Loucy (cell line): Measurements from ENCODE around the gene RARB.

ENCODE experiments used
- H2AFZ ChIP-seq: fragments of 200-600 bp; sonication (generic); 2 replicates; pipeline ENCODE4 v1.6.0; 2016; ENCODE audit warnings: antibody characterized with exemption, mild to moderate bottlenecking, low read length, moderate library complexity
- H3F3A ChIP-seq: fragments of 200-600 bp; 2 replicates; pipeline ENCODE4 v1.6.0; 2016; ENCODE audit warnings: antibody characterized with exemption, low read depth, mild to moderate bottlenecking
- H3K27me3 ChIP-seq: fragments of 200-600 bp; sonication (generic); 2 replicates; pipeline ENCODE4 v1.6.1; 2014; ENCODE audit warnings: low read length, mild to moderate bottlenecking; ENCODE audit not compliant: insufficient read depth, poor library complexity, severe bottlenecking
- H3K36me3 ChIP-seq: fragments of 200-600 bp; sonication (generic); 2 replicates; pipeline ENCODE4 v1.6.1; 2016; ENCODE audit warnings: low read length; ENCODE audit not compliant: insufficient read depth
- H3K4me1 ChIP-seq: fragments of 200-600 bp; sonication (generic); 2 replicates; pipeline ENCODE4 v1.5.1; 2014; ENCODE audit warnings: low read length, mild to moderate bottlenecking; ENCODE audit not compliant: insufficient read depth, poor library complexity, severe bottlenecking
- H3K4me2 ChIP-seq: fragments of 200-600 bp; sonication (generic); 2 replicates; pipeline ENCODE4 v1.6.0; 2014; ENCODE audit warnings: antibody characterized with exemption, low read length, low read depth, mild to moderate bottlenecking; ENCODE audit not compliant: poor library complexity, severe bottlenecking
- H3K4me3 ChIP-seq: fragments of 200-600 bp; sonication (generic); 2 replicates; pipeline ENCODE4 v1.5.1; 2014; ENCODE audit warnings: low read length, mild to moderate bottlenecking, mixed read lengths; ENCODE audit not compliant: poor library complexity, severe bottlenecking
- H3K79me2 ChIP-seq: fragments of 200-600 bp; sonication (generic); 2 replicates; pipeline ENCODE4 v1.6.1; 2014; ENCODE audit warnings: low read length; ENCODE audit not compliant: insufficient read depth
- H3K9ac ChIP-seq: fragments of 200-600 bp; sonication (generic); 2 replicates; pipeline ENCODE4 v1.6.0; 2014; ENCODE audit warnings: mild to moderate bottlenecking, low read depth, low read length, moderate library complexity; ENCODE audit not compliant: poor library complexity, severe bottlenecking
- H3K9me2 ChIP-seq: fragments of 200-600 bp; sonication (generic); replicated peaks from 2 replicates; pipeline ENCODE4 v1.6.1; 2016; ENCODE audit warnings: low read depth, low read length, mixed read lengths
- H3K9me3 ChIP-seq: fragments of 200-600 bp; sonication (generic); 2 replicates; pipeline ENCODE4 v1.6.1; 2014; ENCODE audit warnings: mild to moderate bottlenecking, antibody characterized with exemption, low read length, low read depth; ENCODE audit not compliant: insufficient read depth
- H4K20me1 ChIP-seq: fragments of 200-600 bp; sonication (generic); 2 replicates; pipeline ENCODE4 v1.6.0; 2014; ENCODE audit warnings: antibody characterized with exemption, low read length, mild to moderate bottlenecking; ENCODE audit not compliant: insufficient read depth, poor library complexity, severe bottlenecking
- EZH2phosphoT487 ChIP-seq: fragments of 200-600 bp; IDR thresholded peaks from 2 replicates; pipeline ENCODE4 v1.6.1; 2018; ENCODE audit warnings: antibody characterized with exemption, mild to moderate bottlenecking, moderate library complexity, borderline replicate concordance
- TF ChIP-seq, protein P1 (sequence below): fragments of 200-600 bp; sonication (generic); conservative IDR thresholded peaks from 2 replicates; pipeline ENCODE4 v1.5.1; 2014; ENCODE audit warnings: mild to moderate bottlenecking, antibody characterized with exemption, low read length

Gene RARB

DNA sequence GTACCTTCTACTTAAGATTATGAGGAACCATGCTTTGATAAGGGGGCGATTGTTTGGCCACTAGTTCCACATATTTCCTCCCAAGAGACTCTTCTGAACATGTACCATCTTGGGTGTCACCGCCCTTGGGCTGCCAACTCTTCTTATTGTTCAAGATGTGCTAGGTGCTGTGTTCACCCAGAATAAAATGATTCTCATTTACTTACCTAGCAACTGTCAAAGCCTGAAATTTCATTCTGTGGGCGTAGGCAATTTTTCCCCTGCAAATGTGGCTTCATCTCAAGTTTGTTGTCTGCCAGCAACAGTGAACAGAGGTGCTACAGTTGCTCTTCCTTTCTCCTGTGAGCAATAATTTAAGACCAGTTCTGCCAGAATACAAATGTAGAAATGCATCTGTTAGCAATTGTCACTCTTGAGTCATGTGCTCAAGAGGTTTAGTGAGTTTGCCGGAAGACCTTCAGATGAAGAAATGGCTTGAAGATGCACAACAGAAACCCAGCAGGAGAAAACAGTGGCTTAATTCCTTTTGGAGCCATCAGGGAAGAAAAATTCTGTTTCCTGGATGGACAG is 41.3 kb upstream of the RARB start:
- H3K9ac ChIP-seq = no peak overlapping the region
- H3F3A ChIP-seq = no peaks in the 10 kb centered on the region
- H3K4me1 ChIP-seq = no peaks in the 10 kb centered on the region
- H2AFZ ChIP-seq = no peak overlapping the region
- H3K4me2 ChIP-seq = no peak overlapping the region
- TF ChIP-seq, protein P1, sequence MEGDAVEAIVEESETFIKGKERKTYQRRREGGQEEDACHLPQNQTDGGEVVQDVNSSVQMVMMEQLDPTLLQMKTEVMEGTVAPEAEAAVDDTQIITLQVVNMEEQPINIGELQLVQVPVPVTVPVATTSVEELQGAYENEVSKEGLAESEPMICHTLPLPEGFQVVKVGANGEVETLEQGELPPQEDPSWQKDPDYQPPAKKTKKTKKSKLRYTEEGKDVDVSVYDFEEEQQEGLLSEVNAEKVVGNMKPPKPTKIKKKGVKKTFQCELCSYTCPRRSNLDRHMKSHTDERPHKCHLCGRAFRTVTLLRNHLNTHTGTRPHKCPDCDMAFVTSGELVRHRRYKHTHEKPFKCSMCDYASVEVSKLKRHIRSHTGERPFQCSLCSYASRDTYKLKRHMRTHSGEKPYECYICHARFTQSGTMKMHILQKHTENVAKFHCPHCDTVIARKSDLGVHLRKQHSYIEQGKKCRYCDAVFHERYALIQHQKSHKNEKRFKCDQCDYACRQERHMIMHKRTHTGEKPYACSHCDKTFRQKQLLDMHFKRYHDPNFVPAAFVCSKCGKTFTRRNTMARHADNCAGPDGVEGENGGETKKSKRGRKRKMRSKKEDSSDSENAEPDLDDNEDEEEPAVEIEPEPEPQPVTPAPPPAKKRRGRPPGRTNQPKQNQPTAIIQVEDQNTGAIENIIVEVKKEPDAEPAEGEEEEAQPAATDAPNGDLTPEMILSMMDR = no peak
- TF ChIP-seq EZH2phosphoT487 = no peak
- no peaks in the 10 kb centered on the region for H3K9me2 ChIP-seq
- H3K4me3 ChIP-seq = no peak overlapping the region
- H3K36me3 ChIP-seq = no peaks in the 10 kb centered on the region
- no peaks in the 10 kb centered on the region for H3K27me3 ChIP-seq
- H4K20me1 ChIP-seq = no peaks in the 10 kb centered on the region
- no peaks in the 10 kb centered on the region for H3K9me3 ChIP-seq
- no peaks in the 10 kb centered on the region for H3K79me2 ChIP-seq

DNA sequence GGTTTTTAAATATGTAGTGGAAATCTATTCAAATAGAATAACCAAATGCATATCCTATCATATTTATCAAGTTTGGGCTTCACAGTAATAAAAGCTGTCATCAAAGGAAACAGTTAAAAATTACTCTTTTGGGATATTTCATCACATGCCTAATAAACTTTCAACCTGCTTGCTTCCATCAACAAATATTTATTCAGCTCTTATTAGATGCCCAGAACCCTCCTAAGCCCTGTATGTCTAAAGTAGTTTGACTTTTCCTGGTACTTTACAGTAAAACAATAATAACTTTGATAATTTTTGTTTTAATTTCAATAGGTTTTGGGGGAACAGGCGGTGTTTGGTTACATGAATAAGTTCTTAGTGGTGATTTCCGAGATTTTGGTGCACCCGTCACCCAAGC is 37.5 kb upstream of the RARB start:
- TF ChIP-seq, protein P1 = no peak
- TF ChIP-seq EZH2phosphoT487 = no peak
- H3K4me2 ChIP-seq = no peak overlapping the region
- H3K27me3 ChIP-seq = no peaks in the 10 kb centered on the region
- no peaks in the 10 kb centered on the region for H3K9me2 ChIP-seq
- no peak overlapping the region for H2AFZ ChIP-seq
- no peaks in the 10 kb centered on the region for H3K36me3 ChIP-seq
- no peaks in the 10 kb centered on the region for H3K79me2 ChIP-seq
- H4K20me1 ChIP-seq = no peaks in the 10 kb centered on the region
- H3K9ac ChIP-seq = no peak overlapping the region
- no peaks in the 10 kb centered on the region for H3K9me3 ChIP-seq
- no peak overlapping the region for H3K4me3 ChIP-seq
- no peaks in the 10 kb centered on the region for H3K4me1 ChIP-seq
- no peaks in the 10 kb centered on the region for H3F3A ChIP-seq

DNA sequence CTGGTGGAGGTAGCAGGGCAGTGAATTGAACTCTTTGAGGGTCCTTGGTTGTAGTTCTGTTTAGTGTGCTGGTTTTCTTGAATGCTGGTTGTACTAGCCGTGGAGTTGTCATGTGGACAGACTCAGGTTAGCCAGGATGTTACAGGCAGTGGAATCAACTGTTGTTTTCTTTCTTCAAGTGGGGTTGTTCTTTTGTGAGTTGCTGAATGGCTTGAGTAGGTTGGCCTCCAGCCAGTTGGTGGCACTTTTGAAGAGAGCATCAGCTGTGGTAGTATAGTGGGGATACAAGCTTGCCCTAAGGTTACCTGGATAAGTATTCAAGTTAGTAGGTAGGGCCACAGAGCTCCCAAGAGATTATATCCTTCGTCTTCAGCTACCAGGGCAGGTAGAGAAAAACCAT is 31.8 kb upstream of the RARB start:
- H3K27me3 ChIP-seq = no peaks in the 10 kb centered on the region
- no peaks in the 10 kb centered on the region for H3K79me2 ChIP-seq
- no peak overlapping the region for H3K4me3 ChIP-seq
- H3K4me1 ChIP-seq = peaks cover 8% of the 10 kb centered on the region
- no peak overlapping the region for H3K4me2 ChIP-seq
- H3K9me3 ChIP-seq = no peaks in the 10 kb centered on the region
- peak overlapping the region; percentile 76; the same call in 1 of the 2 replicates for H2AFZ ChIP-seq
- H3F3A ChIP-seq = no peaks in the 10 kb centered on the region
- no peak overlapping the region for H3K9ac ChIP-seq
- H4K20me1 ChIP-seq = no peaks in the 10 kb centered on the region
- no peaks in the 10 kb centered on the region for H3K9me2 ChIP-seq
- no peaks in the 10 kb centered on the region for H3K36me3 ChIP-seq
- no peak for TF ChIP-seq EZH2phosphoT487
- TF ChIP-seq, protein P1 = no peak
